ENCODE data around the gene RPLP2.

The RPLP2 gene

DNA sequence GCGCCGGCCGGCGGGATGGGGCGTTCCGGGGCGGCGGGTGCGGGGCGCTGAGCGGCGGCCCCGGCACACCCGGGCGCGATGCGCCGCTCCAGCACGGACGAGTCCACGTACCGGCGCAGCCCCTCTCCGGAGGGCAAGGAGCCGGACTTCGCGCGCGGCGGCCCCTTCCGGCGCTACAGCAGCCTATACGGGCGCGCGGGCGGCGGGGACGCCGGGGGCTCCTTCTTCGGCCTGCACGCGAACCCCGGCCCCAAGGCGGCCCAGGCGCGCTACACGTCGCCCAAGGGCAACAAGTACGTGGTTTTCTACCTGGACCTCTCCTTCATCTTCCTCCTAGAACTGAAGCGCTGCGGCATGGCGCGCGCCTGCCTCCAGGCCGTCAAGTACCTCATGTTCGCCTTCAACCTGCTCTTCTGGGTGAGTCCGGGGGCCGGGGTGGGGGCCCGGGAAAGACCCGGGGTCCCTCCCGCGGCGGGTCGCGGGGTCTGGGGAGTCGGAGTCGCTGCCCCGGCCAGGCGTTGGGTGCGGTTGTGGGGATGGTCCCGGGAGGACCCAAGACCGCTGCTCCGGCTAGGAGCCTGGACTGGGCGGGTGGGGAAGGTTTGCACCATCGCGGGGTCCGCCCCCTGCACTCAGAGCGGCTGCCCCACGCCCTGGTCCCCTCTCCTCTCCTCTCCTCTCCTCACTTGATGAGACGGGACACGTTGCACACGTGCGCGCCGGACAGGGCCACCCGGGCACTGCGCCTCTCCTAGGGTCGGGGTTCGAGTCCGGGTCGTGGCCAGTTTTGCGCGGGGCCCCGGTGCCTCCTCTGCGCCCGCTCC, 40.4 kb downstream of the RPLP2 start:
- DNase-seq (ENCODE audit: low read depth, low spot score): no peak

DNA sequence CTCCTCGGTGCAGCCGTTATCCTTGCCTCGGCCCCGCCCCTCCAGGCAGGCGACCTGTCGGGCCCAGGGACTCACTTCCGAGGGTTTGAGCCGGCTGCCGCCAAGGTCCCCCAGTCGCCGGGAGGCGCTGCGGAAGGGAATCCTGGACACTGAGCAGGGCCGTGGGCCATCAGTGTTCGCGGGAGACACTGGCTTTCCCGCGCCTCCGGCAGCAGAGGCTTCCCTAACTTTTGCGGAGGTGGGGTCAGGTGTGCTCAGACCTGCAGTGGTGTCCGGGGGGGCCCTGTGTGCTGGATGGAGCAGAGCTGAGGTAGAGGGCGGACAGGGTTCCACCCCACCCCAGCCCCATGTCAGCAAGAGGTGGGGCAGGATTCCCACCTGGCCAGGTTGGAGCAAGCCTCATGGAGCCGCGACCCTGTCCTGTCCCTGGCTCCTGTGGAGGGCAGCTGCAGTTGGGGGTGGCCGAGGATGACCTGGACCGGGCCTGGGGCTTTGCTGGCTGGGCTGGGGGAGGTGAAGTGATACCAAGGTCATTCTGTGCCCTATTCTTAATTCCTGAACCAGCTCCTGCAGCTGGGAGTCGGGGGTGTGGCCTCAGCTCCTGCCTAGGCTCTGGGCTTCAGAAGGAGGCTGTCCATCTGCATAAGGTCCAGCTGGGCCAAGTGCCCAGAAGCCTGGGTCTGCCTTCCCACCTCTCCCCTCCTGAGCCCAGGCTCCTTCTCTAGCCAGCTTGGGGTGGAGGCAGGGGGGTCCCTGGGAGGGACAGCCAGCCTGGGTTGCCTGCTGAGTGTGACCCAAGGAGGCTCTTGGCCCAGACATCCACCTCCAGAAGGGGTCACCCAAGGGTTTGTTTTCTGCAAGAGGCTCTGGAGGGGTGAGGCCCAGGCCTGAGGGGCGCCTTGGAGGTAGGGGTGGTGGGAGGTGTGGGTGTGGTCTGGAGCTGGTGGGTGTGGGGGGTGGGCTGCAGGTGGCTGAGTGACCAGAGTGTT, 41.3 kb downstream of the RPLP2 start:
- DNase-seq (ENCODE audit: low read depth, low spot score): no peak

DNA sequence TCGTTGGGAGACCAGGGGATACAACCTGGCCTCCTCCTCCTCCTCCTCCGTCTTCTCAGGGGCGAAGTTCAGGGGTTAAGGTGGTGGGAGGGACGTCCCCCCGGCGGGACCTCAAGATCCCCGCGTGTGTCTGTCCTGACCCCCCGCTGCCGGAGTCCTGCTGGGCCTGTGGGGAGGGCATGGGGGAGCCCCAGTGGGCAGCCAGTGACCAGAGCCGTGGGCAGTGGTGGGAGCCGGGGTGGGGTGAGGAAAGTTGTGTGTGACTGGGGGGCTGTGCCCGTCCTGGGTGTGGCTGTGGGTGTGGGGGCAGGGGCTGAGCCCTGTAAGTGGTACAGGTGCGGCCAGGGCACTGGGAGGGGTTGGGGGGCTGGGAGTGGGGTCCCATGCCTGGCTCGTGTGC, 43.0 kb downstream of the RPLP2 start:
- DNase-seq (ENCODE audit: low read depth, low spot score): no peak

DNA sequence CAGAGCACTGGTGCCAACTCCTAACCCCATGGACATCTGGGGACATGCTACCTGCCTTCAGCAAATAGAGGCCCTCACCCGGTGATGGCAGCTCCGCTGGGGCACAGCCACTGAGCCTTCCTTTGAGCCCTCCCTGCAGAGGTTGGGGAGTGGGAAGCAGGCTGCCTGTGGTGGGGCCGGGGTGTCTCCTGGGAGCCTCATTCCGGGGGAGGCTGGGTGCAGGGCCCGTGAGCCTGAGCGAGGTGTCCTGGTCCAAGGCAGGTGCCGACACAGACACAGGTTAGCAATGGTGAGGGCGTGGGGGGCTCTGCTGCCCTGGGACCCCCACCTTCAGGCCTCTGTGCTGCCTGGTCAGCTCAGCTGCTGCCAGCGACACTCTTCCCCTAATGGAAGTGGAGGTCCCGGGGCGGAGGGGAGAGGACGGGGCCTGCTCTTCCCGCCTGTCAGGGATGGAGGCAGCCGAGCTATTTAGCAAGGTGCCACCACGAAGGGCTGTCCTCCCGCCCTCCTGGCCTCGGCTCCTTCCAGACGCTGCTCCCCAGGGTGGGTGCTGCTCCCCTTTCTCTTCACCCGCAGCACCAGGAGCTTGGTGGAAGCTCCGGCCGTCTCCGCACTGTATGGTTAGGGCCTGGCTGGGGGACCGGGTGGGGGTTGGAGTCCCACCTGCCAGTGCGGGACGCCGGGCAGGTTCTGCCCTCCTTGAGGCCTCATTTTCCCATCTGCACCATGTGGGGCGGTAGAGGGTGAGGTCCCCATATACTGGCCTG, 44.1 kb downstream of the RPLP2 start:
- no peak for DNase-seq (ENCODE audit: low read depth, low spot score)

DNA sequence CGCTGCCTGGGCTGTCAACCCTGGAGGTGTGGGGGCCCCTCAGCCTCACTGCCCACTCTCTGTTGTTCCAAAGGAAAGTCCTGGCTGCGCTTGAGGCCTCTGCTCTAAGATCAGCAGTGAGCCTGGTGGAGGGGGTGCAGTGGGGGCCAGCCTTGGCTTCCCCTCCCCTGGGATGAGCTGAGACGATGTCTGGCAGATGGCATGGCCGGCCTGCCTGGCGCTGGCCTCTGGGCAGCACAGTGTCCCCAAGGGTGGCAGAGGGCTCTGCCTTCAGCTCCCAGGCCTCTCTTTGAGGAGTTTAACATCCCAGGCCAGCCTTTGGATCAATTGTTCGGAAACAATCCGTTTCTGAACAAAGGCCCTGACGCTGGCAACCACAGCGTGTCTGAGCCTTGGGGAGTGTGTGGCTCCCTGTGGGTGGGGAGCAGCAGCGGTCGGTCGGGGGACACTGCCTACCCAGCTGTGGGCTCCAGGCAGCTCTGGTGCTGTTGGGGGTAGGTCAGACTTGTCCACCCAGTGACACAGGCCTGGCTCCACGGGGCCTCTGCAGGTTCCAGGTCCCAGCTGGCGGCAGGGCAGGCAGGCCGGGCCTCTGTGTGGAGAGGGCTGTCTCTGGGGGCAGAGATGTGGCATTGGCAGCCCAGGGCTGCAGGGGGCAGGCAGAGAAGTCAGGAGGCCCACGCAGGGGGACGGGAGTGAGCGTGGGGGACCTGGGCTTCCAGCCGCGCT, 45.0 kb downstream of the RPLP2 start:
- DNase-seq (ENCODE audit: low read depth, low spot score): no peak

DNA sequence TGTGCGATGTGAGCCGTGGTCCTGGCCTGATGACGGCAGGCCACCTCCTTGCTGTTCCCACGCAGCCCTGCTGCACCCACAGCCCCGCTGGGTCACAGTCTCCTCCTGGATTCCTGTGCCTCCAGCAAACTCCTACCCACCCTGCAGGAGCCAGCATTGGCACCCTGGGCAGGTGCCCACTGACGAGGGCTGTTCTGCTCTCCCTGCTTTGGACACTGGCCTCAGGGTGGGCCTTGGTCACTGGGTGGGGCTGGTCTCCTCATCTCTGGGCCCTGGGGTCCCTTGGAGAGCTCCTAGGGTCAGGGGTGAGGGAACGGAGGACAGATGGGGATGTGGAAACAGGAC, 45.5 kb downstream of the RPLP2 start:
- no peak for DNase-seq (ENCODE audit: low read depth, low spot score)

DNA sequence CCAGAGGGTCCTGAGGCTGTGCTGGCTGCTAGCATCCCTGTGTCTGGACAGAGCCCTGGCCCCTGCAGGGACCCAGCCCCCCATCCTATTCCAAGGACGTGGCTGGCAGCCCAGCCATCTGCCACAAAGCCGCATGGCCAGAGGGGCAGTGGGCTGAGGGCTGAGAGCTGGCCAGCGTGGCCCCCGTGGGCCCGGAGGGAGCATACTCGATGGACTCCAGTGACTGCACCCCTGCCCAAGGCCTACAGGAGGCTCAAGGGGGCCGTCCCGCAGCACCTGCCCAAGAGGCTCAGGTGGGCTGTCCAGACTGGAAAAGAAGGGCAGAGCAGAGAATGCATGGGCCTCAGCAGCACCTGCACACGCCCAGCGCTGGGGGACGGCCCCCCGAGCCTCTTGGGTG, 46.0 kb downstream of the RPLP2 start:
- DNase-seq (ENCODE audit: low read depth, low spot score): no peak

DNA sequence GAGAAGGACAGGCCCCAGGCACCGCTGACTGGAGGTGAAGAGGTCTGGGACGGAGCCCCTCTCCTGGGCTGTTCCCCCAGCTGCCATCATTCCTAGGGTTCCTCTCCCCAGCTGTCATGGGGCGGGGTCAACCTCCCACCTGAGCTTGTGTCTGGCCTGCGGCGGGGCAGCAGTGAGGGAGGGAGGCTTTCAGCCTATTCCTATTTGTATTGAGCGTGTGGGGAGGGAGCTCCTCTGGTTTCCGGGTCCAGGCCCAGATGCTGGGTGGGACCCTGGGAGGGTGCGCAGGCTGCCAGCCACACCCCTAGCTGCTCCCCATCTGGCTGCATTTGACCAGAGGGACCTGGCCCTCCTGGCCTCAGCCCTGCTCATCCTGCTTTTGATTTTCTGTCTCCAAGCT, 46.6 kb downstream of the RPLP2 start:
- DNase-seq (ENCODE audit: low read depth, low spot score): no peak

DNA sequence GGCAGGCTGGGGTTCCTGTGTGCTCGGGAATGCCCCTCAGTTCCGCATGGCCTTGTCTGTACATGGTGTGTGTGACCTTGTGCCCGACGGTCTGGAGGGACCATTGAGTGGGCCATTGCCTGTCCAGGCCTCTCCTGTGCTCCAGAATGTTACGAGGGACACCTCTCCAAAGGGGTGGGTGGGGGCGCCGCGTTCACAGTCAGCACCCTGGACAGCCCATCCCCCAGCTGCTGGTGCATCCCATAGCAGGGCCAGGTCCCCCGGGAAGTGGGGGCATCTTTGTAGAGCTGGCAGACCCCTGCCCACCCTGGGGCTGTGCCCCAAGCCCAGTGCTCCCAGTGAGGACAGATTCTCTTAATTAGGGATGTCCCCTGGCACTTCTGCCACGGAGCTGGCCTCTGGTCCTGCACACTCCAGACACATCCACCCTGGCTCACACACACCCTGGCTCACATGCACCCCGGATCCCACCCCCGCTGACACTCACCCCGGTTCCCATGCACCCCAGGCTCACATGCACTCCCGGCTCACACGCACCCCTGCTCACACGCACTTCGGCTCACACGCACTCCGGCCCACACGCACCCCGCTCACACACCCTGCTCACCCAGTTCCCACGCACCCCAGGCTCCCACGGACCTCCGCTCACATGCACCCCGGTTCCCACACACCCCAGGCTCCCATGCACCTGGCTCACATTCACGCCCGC, 48.4 kb downstream of the RPLP2 start:
- DNase-seq (ENCODE audit: low read depth, low spot score): no peak

DNA sequence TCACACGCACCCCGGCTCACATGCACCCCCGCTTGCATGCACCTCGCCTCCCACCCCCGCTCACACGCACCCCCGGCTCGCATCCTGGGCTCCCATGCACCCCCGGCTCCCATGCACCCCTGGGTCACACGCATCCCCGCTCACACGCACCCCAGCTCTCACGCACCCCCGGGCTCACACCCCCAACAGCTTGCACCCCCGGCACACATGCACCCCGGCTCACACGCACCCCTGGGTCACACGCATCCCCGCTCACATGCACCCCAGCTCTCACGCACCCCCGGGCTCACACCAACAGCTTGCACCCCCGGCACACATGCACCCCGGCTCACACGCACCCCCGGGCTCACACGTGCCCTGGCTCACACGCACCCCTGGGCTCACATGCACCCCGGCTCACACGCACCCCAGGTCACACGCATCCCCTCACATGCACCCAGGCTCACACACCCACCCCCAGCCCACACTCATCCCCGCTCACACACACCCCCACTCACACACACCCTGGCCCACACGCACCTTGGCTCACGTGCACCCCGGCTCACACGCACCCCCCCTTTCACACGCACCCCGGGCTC, 49.1 kb downstream of the RPLP2 start:
- DNase-seq (ENCODE audit: low read depth, low spot score): no peak

DNA sequence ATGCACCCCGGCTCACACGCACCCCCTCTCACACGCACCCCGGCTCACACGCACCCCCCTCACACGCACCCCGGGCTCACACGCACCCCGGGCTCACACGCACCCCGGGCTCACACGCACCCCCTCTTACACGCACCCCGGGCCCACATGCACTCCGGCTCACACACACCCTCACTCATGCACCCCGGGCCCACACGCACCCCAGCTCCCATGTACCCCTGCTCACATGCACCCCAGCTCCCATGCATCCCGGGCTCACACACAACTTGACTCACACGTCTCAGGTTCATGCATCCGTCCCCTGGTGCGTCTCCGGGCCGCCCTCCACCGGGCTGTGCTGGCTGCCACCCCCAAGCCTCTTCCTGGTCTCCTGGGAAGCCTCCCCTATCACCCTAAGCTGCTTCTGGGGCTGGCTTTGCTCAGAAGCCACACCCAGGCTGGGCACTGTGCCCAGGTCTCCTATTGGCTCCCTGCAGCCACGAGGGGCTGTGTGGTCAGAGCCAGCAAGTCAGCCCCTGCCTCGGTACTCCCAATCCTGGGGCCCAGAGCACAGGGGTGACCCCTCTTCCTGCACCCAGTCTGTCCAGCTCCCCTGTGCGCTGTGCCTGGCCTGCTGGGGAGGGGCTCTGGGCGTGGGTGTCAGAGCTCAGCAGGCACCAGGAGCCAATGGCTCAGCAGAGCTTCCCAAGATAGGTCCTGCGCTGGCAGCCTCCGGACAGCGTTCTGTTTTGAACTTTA, 49.8 kb downstream of the RPLP2 start:
- no peak for DNase-seq (ENCODE audit: low read depth, low spot score)

DNA sequence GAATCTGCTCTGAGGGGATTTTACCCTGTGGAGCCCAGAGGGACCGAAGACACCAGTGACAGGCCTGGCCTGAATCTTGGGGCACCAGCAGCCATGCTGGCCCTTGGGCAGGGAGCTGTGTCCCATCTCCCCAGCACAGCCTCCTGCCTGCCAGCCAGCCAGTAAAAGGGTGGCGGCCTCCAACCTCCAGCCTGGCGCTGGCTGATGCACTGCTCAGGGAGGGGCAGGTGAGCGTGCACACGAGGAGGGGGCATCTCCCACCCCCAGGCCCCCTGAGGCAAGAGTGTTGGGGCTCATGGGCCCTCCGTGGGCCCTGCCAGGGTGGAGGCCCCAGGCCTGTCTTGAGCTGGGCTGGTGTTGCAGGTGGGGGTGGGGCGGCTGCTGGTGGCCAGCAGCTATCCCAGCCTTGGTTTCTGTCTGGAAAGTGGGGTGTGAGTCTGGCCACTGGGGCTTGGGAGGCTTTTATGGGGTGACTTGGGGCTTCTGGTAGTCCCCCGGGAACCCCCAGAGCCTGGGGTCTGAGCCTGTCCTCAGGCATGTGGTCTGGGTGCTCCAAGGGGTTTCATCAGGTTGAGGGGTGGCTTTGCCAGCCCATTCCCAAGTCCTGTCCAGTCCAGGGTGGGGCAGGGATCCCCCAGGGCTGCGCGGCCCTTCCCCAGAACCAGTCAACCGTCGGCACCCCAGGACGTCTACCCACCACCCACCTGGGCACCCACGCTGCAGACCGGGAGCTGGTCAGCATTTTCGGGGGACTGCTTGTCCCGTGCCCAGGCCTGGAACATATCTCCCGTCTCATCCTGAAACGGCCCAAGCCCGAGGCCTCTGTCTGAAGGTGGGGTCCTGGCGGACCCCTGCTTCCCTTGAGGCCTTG, 50.7 kb downstream of the RPLP2 start:
- DNase-seq (ENCODE audit: low read depth, low spot score): no peak

DNA sequence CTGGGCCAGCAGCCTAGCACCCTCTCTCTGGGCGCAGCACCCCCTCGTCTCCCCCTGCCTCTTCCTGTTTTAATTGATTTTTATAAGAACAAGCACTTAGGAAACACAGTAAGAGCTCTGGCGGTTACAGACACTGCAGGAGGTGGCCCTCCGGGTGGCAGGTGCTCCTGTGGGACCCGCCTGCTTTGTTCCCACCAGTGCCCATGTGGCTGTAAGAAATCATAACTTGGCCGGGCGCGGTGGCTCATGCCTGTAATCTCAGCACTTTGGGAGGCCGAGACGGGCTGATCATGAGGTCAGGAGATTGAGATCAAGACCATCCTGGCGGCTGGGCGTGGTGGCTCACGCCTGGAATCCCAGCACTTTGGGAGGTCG, 51.3 kb downstream of the RPLP2 start:
- no peak for DNase-seq (ENCODE audit: low read depth, low spot score)

DNA sequence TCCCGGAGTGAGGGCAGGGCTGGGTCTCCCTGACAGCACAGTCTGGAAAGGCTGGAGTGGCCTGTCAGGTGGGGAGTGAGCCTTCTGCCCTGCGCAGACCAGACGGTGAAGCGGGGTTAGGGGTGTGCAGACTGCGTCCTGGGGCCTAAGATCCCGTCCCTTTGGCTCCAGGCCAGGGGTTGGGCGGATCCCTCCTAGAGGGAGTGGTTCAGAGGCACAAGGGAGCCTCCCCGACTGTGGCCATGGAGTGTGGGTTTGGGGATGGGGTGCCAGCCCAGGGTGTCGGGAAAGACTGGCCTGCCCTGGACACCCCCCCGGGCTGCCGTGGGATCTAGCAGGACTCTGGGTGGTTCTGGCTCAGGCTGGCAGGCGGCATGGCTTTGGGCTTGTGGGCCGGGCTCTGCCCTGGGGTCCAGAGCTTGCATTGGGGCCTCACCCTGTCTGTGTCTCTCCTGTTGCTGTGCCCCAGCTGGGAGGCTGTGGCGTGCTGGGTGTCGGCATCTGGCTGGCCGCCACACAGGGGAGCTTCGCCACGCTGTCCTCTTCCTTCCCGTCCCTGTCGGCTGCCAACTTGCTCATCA, 52.4 kb downstream of the RPLP2 start:
- no peak for DNase-seq (ENCODE audit: low read depth, low spot score)

All from smooth muscle cell of the brain vasculature (primary cell).